Mesodermal cell (in vitro differentiated cells): ENCODE data around the gene IDS.
A peak's percentile ranks its signal among the peaks of the same experiment; 100 is the strongest.
"Not testable (repeated sequence)": the region's sequence is repeated elsewhere in the genome, so short reads cannot be mapped to it uniquely, and the experiment has no call there.

Experiments
- H3K27ac ChIP-seq: 2 replicates; pipeline ENCODE4 v1.7.0; 2013; ENCODE audit warnings: mild to moderate bottlenecking, low read depth, low read length, moderate library complexity; ENCODE audit not compliant: severe bottlenecking
- H3K36me3 ChIP-seq: 2 replicates; pipeline ENCODE4 v1.7.1; 2013; ENCODE audit warnings: mild to moderate bottlenecking, low read length, moderate library complexity; ENCODE audit not compliant: control insufficient read depth, insufficient read depth
- H3K4me1 ChIP-seq: one replicate; pipeline ENCODE4 v1.7.1; 2013; ENCODE audit warnings: mild to moderate bottlenecking, low read length; ENCODE audit not compliant: insufficient read depth, control insufficient read depth, poor library complexity, severe bottlenecking
- H3K4me3 ChIP-seq: 2 replicates; pipeline ENCODE4 v1.7.0; 2013; ENCODE audit warnings: low read length, control low read depth, mild to moderate bottlenecking; ENCODE audit not compliant: insufficient read depth, poor library complexity, severe bottlenecking; ENCODE audit errors: extremely low read depth
- H3K9me3 ChIP-seq: 2 replicates; pipeline ENCODE4 v1.7.1; 2013; ENCODE audit warnings: mild to moderate bottlenecking, low read length, moderate library complexity; ENCODE audit not compliant: control insufficient read depth
- WGBS, 2 experiments: methylation state at CpG; one replicate each; pipeline ENCODE4 v1.1.5; 2013; ENCODE audit warnings: missing lambda C conversion rate in 2 of 2; ENCODE audit not compliant: insufficient coverage in 2 of 2; 5-methylcytosine and 5-hydroxymethylcytosine counted together

Gene IDS

DNA sequence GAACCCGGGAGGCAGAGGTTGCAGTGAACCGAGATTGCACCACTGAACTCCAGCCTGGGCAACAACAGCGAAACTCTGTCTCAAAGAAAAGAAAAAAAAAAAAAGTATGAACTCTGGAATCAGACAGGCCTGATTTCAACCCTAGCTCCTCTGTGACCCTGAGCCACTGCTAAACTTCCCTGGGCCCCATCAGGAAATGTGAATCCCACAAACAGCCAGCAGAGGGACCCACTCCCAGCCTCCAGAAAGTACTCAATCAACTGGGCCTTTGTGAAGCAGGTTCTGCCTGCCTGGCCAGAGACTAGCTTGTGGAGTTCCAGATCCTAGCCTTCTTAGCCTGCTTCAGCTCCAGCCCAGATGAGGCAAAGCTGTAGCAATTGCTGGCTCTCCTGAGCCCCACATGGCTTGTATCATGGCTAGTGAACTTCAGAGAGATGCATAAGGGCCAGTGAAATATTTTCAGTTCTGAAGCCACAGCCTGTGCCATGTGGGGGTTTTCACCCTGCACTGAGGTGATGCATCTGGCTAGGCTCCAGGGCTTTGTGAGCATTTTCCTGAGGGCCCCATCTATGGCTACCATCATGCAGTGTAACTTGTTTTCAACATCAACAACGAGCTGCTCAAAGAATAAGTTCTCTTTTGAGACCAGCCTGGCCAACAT, 7.2 kb upstream of the IDS start:
- Histone ChIP-seq H3K4me1 (peaks cover 10% of the 10 kb centered on the region), H3K9me3 (no peaks in the 10 kb centered on the region), H3K36me3 (no peaks in the 10 kb centered on the region), H3K27ac (no peak overlapping the region), H3K4me3 (no peak overlapping the region)
- WGBS, 2 experiments = 61% methylated on average over 4 of the region's 4 CpGs; no CpG with 5 or more reads in 1 of the 2 experiments

DNA sequence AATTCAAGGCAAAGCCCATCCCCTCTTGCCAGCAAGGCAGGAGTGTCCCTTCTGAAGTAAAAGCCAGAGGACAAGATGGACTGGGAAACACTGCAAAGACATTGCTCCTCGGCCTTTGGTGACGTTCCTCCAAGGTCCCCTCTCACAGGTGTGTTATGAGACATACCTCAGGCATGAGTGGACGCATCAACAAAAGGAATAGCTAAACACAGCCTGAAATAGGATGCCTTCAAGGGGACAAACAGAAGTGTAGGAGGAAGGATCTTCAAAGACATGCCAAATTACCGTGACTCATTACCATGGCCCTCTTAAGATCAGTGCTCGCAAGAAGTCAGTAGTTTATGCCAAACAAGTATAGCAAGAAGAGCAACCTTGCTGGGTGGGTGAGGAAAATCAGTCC, 6.0 kb upstream of the IDS start:
- H3K4me1 ChIP-seq = peaks cover 11% of the 10 kb centered on the region
- H3K27ac ChIP-seq = no peak overlapping the region

DNA sequence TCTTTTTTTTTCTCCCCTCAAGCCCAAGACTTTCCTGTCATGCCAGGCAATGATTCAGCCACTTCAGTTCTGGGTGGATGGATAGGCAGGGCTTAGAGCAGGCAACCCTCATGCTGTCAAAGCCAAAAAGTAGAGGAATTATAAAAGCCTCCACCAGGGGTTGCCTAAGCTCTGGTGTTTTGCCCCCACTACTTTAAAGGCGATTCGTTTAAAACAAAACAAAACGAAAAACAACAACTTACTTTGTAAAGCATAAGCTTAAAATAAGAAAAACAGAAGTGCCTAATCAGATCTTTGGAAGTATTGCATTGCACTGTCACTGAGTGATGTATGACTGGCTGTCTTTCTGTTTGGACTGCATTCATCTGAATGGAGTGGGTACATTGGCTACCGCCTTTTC, 5.3 kb upstream of the IDS start:
- no peak overlapping the region for H3K27ac ChIP-seq
- H3K9me3 ChIP-seq = no peaks in the 10 kb centered on the region
- WGBS, 2 experiments = no CpG with 5 or more reads among the region's 4 CpGs
- peaks cover 11% of the 10 kb centered on the region for H3K4me1 ChIP-seq
- H3K36me3 ChIP-seq = no peaks in the 10 kb centered on the region
- no peak overlapping the region for H3K4me3 ChIP-seq

More for the DNA sequence above, 6.0 kb upstream of the IDS start:
- 17% methylated on average over 1 of the region's 5 CpGs; no CpG with 5 or more reads in 1 of the 2 experiments for WGBS, 2 experiments
- H3K4me3 ChIP-seq = no peak overlapping the region
- H3K9me3 ChIP-seq = no peaks in the 10 kb centered on the region
- no peaks in the 10 kb centered on the region for H3K36me3 ChIP-seq

DNA sequence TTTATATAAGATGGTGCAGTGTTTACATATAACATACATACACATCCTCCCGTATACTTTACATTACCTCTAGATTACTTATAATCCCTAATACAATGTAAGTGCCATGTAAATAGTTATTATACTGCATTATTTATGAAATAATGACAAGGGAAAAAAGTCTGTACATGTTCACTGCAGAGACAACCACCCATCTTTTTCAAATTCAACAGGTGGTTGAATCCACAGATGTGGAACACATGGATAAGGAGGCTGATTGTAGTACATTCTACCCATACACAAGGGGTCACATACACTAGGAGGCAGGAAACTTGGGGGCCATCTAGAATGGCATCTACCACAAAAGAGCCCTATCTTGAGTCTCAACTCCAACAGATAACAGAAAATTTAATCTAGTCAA, 3.4 kb upstream of the IDS start:
- Histone ChIP-seq H3K36me3 (no peaks in the 10 kb centered on the region), H3K4me3 (no peak overlapping the region), H3K9me3 (no peaks in the 10 kb centered on the region), H3K4me1 (peaks cover 14% of the 10 kb centered on the region), H3K27ac (no peak overlapping the region)
- no CpG with 5 or more reads among the region's 1 CpG for WGBS, 2 experiments

DNA sequence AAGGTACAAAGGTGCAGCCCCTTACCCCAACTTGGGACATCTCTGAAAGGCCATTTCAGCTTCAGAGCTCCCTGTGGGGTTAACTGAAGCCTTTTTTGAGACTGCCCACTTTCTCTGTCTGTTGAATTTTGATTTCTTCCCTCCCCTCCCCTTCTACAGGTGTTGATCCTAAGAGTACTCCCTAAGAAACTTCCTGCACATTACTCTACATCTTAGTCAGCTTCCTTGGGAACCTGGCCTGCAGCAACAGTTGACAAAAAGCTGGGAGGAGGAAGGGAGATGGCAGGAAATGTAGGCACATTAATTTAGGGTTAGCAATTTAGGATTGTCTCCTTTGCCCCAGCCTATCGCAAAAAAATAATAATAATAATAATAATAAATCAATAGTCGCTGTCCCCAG, 1.2 kb upstream of the IDS start:
- no CpG with 5 or more reads among the region's 2 CpGs for WGBS, 2 experiments
- H3K36me3 ChIP-seq = peaks cover 16% of the 10 kb centered on the region

DNA sequence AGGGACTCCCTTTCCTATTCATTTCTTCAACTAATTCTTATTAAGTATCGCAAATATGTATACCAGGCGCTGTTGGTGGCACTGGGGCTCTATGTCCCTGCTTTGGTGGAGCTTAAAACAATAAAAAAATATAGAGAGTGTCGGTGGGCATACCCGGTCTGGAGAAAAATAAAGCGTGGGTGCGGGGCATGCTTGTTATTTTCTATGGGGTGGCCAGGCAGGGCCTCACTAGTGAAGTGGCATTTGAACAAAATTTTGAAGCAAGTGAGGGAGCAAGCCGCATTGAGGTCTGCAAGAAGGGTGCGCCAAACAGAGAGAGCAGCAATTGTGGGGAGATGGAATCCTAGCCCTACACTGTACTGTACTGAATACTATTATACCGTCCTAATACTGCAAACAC, 565 bp upstream of the IDS start:
- peaks cover 17% of the 10 kb centered on the region for H3K4me1 ChIP-seq
- H3K4me3 ChIP-seq = no peak overlapping the region
- no peak overlapping the region for H3K27ac ChIP-seq
- no peaks in the 10 kb centered on the region for H3K9me3 ChIP-seq
- peaks cover 23% of the 10 kb centered on the region for H3K36me3 ChIP-seq
- 100% methylated on average over 1 of the region's 9 CpGs for WGBS, 2 experiments

More for the DNA sequence above, 1.2 kb upstream of the IDS start:
- H3K4me1 ChIP-seq = peaks cover 17% of the 10 kb centered on the region
- no peaks in the 10 kb centered on the region for H3K9me3 ChIP-seq
- H3K27ac ChIP-seq = no peak overlapping the region
- H3K4me3 ChIP-seq = no peak overlapping the region

DNA sequence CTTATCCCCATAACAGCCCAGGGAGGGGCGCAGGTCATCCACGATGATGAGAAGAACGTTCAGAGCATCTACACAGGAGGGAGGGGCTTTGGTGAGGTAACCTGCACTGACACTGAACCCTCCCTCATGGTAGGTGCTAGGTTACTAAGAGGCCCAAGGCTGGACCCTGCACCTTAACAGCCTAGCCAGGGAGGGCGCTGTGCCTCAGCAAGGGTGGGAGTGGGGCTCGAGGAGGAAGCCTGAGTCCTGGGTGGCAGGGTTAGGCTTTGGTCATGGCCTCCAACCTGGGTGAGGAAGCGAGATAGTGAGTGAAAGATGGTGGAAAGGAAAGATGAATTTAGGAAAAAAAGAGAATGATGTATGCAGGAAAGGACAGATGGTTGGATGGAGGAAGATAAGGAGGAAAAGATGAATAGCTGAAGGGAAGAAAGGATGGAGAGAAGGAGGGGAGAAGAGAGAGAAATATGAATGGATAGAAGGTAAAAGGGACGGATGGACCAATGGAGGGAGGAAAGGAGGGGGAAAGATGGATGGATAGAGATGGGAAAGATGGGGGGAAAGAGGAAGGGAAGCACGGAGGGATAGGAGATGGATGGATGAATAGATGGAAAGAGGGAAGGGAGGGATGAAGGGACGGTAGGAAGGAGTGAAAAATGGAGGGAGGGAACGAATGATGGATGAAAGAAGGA, 736 bp downstream of the IDS start:
- peak overlapping the region; percentile 90 for H3K27ac ChIP-seq
- 51 to 53% methylated on average over 5 to 7 of the region's 10 CpGs for WGBS, 2 experiments
- H3K36me3 ChIP-seq = peaks cover 36% of the 10 kb centered on the region
- no peaks in the 10 kb centered on the region for H3K9me3 ChIP-seq
- peak overlapping the region; percentile 52 for H3K4me3 ChIP-seq
- H3K4me1 ChIP-seq = peaks cover 14% of the 10 kb centered on the region

DNA sequence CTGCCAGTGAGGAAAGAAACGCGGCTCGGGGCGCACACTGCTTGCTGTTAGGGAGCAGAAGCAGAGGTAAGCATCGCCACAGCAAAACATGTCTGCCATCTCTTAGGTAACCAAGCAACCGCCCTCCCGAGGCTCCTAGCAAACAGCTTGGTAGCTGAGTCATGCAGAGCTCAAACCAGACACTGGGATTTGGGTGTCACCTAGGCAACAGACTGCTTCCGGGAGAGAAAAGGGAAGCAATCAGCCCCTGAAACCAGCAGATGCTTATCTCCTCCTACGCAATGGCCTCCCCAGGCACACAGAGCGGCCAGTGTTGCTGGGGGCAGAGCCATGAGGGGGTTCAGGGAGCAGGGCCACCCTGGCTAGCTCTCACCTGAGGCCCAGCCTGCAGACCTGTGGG, 1.7 kb downstream of the IDS start:
- no CpG with 5 or more reads among the region's 10 CpGs for WGBS, 2 experiments
- peaks cover 45% of the 10 kb centered on the region for H3K36me3 ChIP-seq
- H3K9me3 ChIP-seq, H3K4me3 ChIP-seq: not testable (repeated sequence)
- H3K27ac ChIP-seq = peak overlapping the region; percentile 74
- peaks cover 14% of the 10 kb centered on the region for H3K4me1 ChIP-seq

DNA sequence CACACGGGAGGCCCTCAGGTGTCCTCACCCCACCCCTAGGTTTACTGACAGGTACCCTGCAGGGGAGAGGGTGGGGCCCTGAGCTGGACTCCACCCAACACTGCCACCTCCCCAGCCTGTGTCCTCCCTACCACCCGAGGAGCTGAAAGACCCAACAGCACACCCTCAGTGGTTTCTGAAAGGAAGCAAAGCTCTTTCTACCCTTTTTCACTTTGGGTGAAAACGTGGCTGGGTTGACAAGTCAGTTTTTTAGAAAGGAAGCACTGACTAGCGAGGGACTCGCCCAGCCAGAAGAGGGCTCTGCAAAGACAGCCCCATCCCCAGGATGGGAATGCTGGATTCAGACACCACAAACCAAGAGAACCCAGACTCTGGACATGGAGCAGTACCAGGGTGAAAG, 2.2 kb downstream of the IDS start:
- WGBS, 2 experiments = no CpG with 5 or more reads among the region's 5 CpGs
- H3K36me3 ChIP-seq = peaks cover 50% of the 10 kb centered on the region
- peak overlapping the region; percentile 69 for H3K27ac ChIP-seq
- H3K4me3 ChIP-seq, H3K9me3 ChIP-seq: not testable (repeated sequence)
- peaks cover 14% of the 10 kb centered on the region for H3K4me1 ChIP-seq

DNA sequence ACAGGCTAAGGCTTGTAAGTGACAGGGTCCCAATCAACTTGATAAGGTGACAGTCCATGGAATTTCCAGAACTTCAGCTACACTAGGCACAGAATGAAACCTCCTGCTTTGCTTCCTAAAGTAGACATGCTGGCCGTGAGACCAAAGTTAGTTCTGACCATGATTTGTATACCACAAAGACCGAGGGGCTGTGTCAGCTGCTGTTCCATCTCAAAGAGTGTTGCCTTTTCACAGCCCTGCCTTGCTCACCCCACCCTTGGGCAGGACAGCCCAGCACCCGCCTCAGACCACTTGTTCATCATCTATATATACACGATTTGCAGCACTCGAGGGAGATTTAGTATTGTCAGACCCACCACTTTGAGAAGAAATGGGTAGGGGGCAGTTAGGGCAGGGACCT, 5.3 kb downstream of the IDS start:
- WGBS, 2 experiments = 100% methylated on average over 2 of the region's 5 CpGs; no CpG with 5 or more reads in 1 of the 2 experiments
- Histone ChIP-seq H3K27ac (no peak overlapping the region), H3K9me3 (no peaks in the 10 kb centered on the region), H3K4me3 (no peak overlapping the region), H3K4me1 (peaks cover 9% of the 10 kb centered on the region), H3K36me3 (peaks cover 81% of the 10 kb centered on the region)

DNA sequence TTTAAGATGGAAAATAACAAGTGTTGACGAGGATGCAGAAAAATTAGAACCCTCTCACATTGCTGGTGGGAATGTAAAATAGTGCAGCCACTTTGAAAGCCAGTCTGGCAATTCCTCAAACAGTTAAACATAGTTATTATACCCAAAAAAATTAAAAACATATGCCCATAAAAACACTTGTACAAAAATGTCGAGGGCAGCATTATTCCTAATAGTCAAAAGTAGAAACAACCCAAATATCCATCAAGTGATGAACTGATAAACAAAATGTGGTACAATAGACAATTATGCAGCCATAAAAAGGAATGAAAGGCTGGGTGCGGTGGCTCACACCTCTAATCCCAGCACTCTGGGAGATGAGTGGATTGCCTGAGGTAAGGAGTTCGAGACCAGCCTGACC, 6.3 kb downstream of the IDS start:
- 80 to 100% methylated on average over 1 of the region's 4 CpGs for WGBS, 2 experiments
- Histone ChIP-seq H3K27ac (no peak overlapping the region), H3K4me3 (no peak overlapping the region), H3K36me3 (peaks cover 91% of the 10 kb centered on the region), H3K4me1 (peaks cover 6% of the 10 kb centered on the region), H3K9me3 (no peaks in the 10 kb centered on the region)
